SIG-M5 treated with dmso at 0.1 percent for 504 hours (cell line): Measurements from ENCODE around the gene DPYD.
A peak's percentile ranks its signal among the peaks of the same experiment; 100 is the strongest.

Source experiments
- DNase-seq: peaks from one replicate; lab custom pipeline; 2025; ENCODE audit not compliant: unreplicated experiment; lab: John Stamatoyannopoulos, UW

Gene DPYD

GRCh38 chr1:97726386-97726785 is 194.4 kb downstream of the DPYD start:
- DNase-seq: no peak

- no peak for DNase-seq
These were observed 199.6 kb downstream of the DPYD start for GRCh38 chr1:97721221-97721620.

GRCh38 chr1:97712980-97713379 is 207.9 kb downstream of the DPYD start:
- DNase-seq: no peak

- DNase-seq: no peak
These were observed 209.0 kb downstream of the DPYD start for GRCh38 chr1:97711858-97712257.

GRCh38 chr1:97693601-97694000 is 227.2 kb downstream of the DPYD start:
- DNase-seq: no peak

- DNase-seq: no peak
These were observed 229.5 kb downstream of the DPYD start for GRCh38 chr1:97691325-97691724.

- peak; percentile 10 for DNase-seq
These were observed 235.5 kb downstream of the DPYD start for GRCh38 chr1:97685360-97685759.

GRCh38 chr1:97680894-97681293 is 239.9 kb downstream of the DPYD start:
- no peak for DNase-seq

GRCh38 chr1:97680470-97680869 is 240.4 kb downstream of the DPYD start:
- DNase-seq: no peak

GRCh38 chr1:97677702-97678101 is 243.1 kb downstream of the DPYD start:
- no peak for DNase-seq

GRCh38 chr1:97674517-97674916 is 246.3 kb downstream of the DPYD start:
- peak; percentile 8 for DNase-seq

- no peak for DNase-seq
These were observed 251.9 kb downstream of the DPYD start for GRCh38 chr1:97668945-97669344.

GRCh38 chr1:97660431-97661105 is 260.3 kb downstream of the DPYD start:
- DNase-seq: no peak

GRCh38 chr1:97654876-97655585 is 265.8 kb downstream of the DPYD start:
- DNase-seq: no peak

- no peak for DNase-seq
These were observed 269.6 kb downstream of the DPYD start for GRCh38 chr1:97651250-97651649.

- no peak for DNase-seq
These were observed 271.2 kb downstream of the DPYD start for GRCh38 chr1:97649591-97649990.

- no peak for DNase-seq
These were observed 273.1 kb downstream of the DPYD start for GRCh38 chr1:97647776-97648175.

GRCh38 chr1:97646071-97646470 is 274.8 kb downstream of the DPYD start:
- no peak for DNase-seq

GRCh38 chr1:97640677-97641076 is 280.2 kb downstream of the DPYD start:
- DNase-seq: no peak

GRCh38 chr1:97636941-97637340 is 283.9 kb downstream of the DPYD start:
- no peak for DNase-seq

- no peak for DNase-seq
These were observed 286.1 kb downstream of the DPYD start for GRCh38 chr1:97634758-97635157.

- no peak for DNase-seq
These were observed 288.1 kb downstream of the DPYD start for GRCh38 chr1:97632776-97633175.

GRCh38 chr1:97632075-97632474 is 288.8 kb downstream of the DPYD start:
- DNase-seq: no peak
